ENCODE results near the gene GAMT.

The GAMT gene

DNA sequence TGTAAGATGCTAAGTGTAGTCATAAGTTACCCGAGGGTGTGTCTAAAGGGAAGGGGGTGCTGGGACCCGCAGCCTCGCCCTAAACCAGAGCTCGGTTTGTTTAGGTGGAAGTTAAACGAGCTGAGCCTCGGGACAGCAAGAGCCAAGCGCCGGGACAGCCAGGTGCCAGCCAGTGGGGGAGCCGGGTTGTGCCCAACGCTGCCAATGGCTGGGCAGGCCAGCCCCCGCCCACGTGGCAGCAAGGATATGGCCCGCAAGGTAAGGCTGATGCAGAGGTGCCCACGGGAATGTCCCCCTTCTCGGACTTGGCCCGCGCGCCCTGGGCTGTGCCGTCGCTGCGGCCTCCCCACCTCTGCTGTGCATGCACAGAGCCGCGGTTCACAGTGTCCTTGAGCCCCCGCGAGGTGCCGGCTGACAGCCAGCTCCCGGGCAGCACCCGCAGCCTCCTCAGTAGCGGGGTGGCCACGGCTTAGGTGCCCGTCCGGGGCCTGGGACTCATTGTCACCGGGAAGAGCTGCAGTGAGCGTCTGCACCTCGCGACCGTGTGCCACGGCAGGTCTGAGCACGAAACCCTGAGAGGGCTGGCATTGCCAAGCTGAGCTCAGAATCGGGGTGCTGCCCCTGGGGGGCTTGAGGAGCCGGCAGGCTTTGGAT, 27.5 kb upstream of the GAMT start:
- TF ChIP-seq FOXP2 (optimal IDR thresholded peaks at IDR 0.05; ENCODE audit: control extremely low read depth, extremely low read length, insufficient read depth) (no peak), EZH2 (IDR thresholded peaks at IDR 0.05) (no peak), POLR2AphosphoS5 (IDR thresholded peaks at IDR 0.05; ENCODE audit: borderline replicate concordance, low read depth, low read length) (no peak)
- Histone ChIP-seq H3K9ac (ENCODE audit: insufficient read length) (no peak overlapping the region), H3K4me3 (no peak overlapping the region), H3K27ac (no peak overlapping the region), H3K36me3 (ENCODE audit: insufficient read depth, low read length) (peaks cover 85% of the 10 kb centered on the region), H3K9me3 (ENCODE audit: low read depth, low read length) (no peaks in the 10 kb centered on the region)
- no peak for DNase-seq (ENCODE audit: low read depth, low spot score)

DNA sequence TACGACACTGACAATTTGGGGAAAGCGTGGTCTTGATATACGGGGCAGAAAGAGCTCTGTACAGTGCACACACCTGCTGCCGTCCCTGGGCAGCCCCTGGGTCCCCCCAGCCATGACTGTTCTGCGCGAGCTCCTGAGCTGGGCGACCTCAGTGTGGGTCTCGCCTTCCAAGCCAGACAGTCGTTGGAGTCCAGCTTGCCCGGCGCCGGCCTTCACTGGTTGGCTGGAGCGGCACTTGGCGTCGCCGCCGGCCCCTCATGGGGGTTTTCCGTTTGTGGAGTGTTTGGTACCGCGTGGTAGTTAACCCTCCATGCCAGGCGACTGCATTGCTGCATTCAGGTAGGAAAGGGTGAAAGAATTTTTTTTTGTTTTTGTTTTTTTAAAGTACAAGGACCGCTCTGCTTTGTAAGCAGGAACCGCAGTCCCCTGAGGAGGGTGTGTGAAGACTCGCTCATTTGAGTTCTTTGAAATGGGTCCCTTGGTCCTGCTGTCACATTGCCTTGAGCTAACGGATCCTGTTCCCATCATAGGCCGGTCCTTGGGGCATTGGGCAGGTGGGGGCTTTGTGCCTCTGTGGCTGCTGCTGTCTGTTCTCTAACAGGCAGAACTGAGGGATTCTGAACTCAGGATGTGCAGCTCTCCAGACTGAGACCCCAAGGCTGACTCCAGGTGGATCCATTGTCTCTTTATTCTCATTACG, 26.0 kb upstream of the GAMT start:
- no peaks in the 10 kb centered on the region for H3K9me3 ChIP-seq (ENCODE audit: low read depth, low read length)
- no peak overlapping the region for H3K4me3 ChIP-seq
- H3K27ac ChIP-seq = 0 out of 2 replicates have a peak overlapping the region, but pooled peaks have one; percentile 36
- H3K9ac ChIP-seq (ENCODE audit: insufficient read length) = no peak overlapping the region
- DNase-seq (ENCODE audit: low read depth, low spot score) = no peak
- TF ChIP-seq EZH2 (IDR thresholded peaks at IDR 0.05) (no peak), FOXP2 (optimal IDR thresholded peaks at IDR 0.05; ENCODE audit: control extremely low read depth, extremely low read length, insufficient read depth) (no peak), POLR2AphosphoS5 (IDR thresholded peaks at IDR 0.05; ENCODE audit: borderline replicate concordance, low read depth, low read length) (no peak)
- H3K36me3 ChIP-seq (ENCODE audit: insufficient read depth, low read length) = peaks cover 85% of the 10 kb centered on the region

DNA sequence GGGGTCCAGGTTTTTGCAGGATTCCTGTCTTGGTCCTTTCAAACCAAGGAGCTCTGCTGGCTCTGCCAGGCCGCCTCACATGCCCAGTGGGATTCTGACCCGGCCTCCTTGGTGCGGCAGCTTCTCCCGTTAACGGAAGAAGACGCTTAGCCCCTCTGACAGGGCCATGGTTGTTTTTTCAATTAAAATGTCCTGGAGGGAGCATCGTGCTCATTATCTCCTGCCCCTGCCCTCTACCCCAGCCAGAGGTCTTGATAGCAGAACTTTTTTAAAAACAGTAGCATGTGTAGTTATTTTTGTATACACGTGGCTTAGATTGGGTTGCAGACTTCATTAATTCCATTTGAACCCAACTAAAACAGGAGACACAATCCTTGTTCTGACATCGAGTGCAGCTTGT, 25.4 kb upstream of the GAMT start:
- no peaks in the 10 kb centered on the region for H3K9me3 ChIP-seq (ENCODE audit: low read depth, low read length)
- TF ChIP-seq FOXP2 (optimal IDR thresholded peaks at IDR 0.05; ENCODE audit: control extremely low read depth, extremely low read length, insufficient read depth) = no peak
- TF ChIP-seq EZH2 (IDR thresholded peaks at IDR 0.05) = no peak
- TF ChIP-seq POLR2AphosphoS5 (IDR thresholded peaks at IDR 0.05; ENCODE audit: borderline replicate concordance, low read depth, low read length) = no peak
- H3K9ac ChIP-seq (ENCODE audit: insufficient read length) = no peak overlapping the region
- H3K27ac ChIP-seq = peak overlapping the region; percentile 25; the same call in 1 of the 2 replicates
- H3K36me3 ChIP-seq (ENCODE audit: insufficient read depth, low read length) = peaks cover 85% of the 10 kb centered on the region
- no peak for DNase-seq (ENCODE audit: low read depth, low spot score)
- no peak overlapping the region for H3K4me3 ChIP-seq

DNA sequence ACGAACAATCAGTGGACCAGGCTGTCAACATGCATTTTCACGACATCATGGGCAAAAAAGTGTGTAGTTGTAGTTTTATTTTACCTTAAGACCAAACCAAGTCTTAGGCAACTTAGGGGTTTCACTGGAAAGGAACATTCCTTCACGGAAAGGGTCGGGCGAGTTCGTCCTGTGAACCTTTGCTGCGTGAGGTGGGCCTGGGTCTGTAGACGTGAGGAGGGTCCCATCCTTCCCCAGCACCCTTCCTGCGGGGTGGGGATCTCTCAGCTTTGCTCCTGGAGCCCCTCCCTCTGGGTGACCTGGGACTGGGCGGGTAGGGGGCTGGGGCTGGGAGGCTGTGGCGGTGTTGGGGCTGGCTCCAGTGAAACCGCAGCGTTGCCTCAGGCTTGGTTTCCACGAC, 24.6 kb upstream of the GAMT start:
- no peak overlapping the region for H3K27ac ChIP-seq

DNA sequence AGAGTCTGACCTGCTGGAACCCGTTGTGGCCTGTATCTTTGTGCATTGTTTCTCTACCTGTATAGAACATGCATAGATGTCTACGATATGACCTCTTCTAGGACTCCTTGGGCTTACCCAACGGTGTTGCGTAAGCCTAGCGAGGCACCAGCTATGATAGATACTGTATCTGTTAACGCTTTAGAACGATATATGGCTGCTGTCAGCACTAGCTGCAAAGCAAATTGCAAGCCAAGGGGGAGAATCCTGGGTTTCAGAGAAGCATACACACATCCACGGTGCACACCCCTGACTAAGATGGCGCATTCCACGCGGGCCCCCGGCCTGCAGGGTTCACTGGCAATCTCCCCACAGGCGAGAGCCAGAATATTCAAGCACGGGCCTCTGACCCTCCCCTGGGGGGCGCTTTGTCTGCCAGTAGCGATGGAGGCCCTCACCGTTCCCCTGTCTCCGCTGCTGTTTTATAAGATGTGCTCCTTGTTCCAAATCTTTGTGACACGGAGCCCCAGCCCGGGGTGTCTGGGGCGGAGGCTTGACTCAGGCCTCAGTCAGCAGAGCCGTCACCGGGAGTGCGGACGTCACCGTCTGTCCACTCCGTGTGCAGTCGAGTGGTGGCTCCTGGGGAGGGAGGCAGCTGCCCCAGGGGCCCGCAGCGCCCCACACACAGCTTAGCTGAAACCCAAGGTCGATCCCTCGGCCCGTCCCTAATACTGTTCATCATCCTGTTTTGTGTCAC, 23.9 kb upstream of the GAMT start:
- no peaks in the 10 kb centered on the region for H3K9me3 ChIP-seq (ENCODE audit: low read depth, low read length)
- DNase-seq (ENCODE audit: low read depth, low spot score) = no peak
- H3K36me3 ChIP-seq (ENCODE audit: insufficient read depth, low read length) = peaks cover 91% of the 10 kb centered on the region
- no peak for TF ChIP-seq POLR2AphosphoS5 (IDR thresholded peaks at IDR 0.05; ENCODE audit: borderline replicate concordance, low read depth, low read length)
- TF ChIP-seq FOXP2 (optimal IDR thresholded peaks at IDR 0.05; ENCODE audit: control extremely low read depth, extremely low read length, insufficient read depth) = no peak
- no peak for TF ChIP-seq EZH2 (IDR thresholded peaks at IDR 0.05)
- H3K27ac ChIP-seq = no peak overlapping the region
- H3K4me3 ChIP-seq = no peak overlapping the region
- H3K9ac ChIP-seq (ENCODE audit: insufficient read length) = no peak overlapping the region

More for the DNA sequence above, 24.6 kb upstream of the GAMT start:
- Histone ChIP-seq H3K9me3 (ENCODE audit: low read depth, low read length) (no peaks in the 10 kb centered on the region), H3K4me3 (no peak overlapping the region), H3K36me3 (ENCODE audit: insufficient read depth, low read length) (peaks cover 88% of the 10 kb centered on the region), H3K9ac (ENCODE audit: insufficient read length) (no peak overlapping the region)
- no peak for DNase-seq (ENCODE audit: low read depth, low spot score)
- no peak for TF ChIP-seq FOXP2 (optimal IDR thresholded peaks at IDR 0.05; ENCODE audit: control extremely low read depth, extremely low read length, insufficient read depth)
- TF ChIP-seq EZH2 (IDR thresholded peaks at IDR 0.05) = no peak
- no peak for TF ChIP-seq POLR2AphosphoS5 (IDR thresholded peaks at IDR 0.05; ENCODE audit: borderline replicate concordance, low read depth, low read length)

DNA sequence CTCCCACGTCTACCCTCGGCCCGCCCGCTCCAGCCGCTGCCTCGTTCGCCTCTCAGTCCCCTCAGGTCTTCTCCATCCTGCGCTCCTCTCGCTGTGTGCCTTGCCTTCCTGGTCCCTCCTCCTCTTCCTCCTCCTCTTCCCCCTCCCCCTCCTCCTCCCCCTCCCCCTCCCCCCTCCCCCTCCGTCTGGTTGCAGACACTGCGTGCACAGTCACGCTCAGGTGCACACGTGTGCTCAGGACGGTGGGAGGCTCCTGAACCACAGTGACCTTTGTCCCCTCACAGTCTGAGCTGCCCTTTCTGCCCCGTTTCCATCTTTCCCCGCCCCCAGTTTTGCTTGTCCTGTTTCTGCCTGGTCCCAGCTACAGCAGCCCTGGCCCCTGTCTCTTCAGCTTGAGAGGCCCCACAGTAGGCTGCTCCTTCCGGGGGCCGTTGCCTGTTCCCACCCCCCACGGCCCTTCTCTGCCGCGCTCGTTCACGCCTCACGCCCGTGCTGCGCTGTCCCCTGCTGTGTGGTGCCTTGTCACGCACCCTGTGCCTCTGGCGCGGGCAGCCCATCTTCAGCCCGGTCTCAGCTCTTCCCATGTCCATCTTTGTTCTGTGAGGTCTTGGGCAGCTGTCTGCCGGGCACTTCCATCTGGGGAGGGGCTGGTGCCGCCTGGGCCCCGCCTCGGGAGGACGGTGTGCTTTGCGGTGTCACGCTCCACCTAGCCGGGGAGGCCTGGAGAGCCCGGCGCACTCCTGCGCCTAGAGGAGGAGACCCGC, 23.0 kb upstream of the GAMT start:
- no peak overlapping the region for H3K9ac ChIP-seq (ENCODE audit: insufficient read length)
- no peak for TF ChIP-seq EZH2 (IDR thresholded peaks at IDR 0.05)
- TF ChIP-seq FOXP2 (optimal IDR thresholded peaks at IDR 0.05; ENCODE audit: control extremely low read depth, extremely low read length, insufficient read depth) = no peak
- no peak for TF ChIP-seq POLR2AphosphoS5 (IDR thresholded peaks at IDR 0.05; ENCODE audit: borderline replicate concordance, low read depth, low read length)
- no peak overlapping the region for H3K4me3 ChIP-seq
- peaks cover 90% of the 10 kb centered on the region for H3K36me3 ChIP-seq (ENCODE audit: insufficient read depth, low read length)
- H3K27ac ChIP-seq = no peak overlapping the region
- DNase-seq (ENCODE audit: low read depth, low spot score) = no peak
- H3K9me3 ChIP-seq (ENCODE audit: low read depth, low read length) = no peaks in the 10 kb centered on the region

DNA sequence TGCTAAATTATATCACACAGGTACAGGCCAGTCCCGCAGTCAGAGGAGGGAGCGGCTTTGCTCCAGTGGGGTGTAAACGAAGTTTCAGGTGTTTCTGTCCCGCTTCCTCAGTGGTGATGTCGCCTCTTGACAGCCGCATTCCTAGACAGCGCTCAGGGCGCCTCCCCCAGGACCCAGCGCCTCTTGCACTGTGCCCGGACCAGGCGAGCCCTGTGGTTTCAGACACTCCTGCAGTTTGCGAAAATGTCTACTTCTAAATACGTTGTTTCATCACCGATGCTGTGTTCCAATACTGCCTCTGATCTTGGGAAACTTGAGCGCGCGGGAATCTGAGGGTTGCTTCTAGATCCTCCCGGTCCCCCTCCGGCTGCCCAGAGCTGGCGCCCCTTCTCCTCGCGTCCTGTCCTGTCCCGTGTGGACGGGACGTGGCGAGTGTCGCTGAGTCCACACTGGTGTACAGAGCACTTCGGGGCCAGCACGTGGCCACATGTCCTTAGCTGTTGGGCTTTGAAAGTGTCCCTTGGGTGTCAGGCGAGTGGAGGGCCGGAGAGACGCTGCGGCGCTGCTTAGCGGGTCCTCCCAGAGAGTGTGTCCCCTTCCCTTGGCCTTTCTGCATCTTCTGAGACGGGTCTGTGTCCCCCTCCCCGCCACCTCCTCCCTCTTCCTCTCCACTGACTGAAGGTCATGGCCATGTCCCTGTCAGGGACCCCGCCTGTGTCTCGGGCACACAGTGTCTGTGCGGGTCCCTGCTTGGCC, 22.3 kb upstream of the GAMT start:
- Histone ChIP-seq H3K27ac (no peak overlapping the region), H3K9me3 (ENCODE audit: low read depth, low read length) (no peaks in the 10 kb centered on the region), H3K9ac (ENCODE audit: insufficient read length) (no peak overlapping the region), H3K4me3 (no peak overlapping the region), H3K36me3 (ENCODE audit: insufficient read depth, low read length) (peaks cover 91% of the 10 kb centered on the region)
- TF ChIP-seq EZH2 (IDR thresholded peaks at IDR 0.05) = no peak
- no peak for DNase-seq (ENCODE audit: low read depth, low spot score)

Measured in SK-N-MC (cell line).